Stimulated activated naive CD4-positive, alpha-beta T cell (primary cell): ENCODE measurements around the gene GNB2.
"Not testable (repeated sequence)": the region's sequence is repeated elsewhere in the genome, so short reads cannot be mapped to it uniquely, and the experiment has no call there.

Experiments used
- DNase-seq, 6 experiments: peaks; one replicate each; lab custom pipeline; 2025; lab: John Stamatoyannopoulos, UW

GNB2 gene

DNA sequence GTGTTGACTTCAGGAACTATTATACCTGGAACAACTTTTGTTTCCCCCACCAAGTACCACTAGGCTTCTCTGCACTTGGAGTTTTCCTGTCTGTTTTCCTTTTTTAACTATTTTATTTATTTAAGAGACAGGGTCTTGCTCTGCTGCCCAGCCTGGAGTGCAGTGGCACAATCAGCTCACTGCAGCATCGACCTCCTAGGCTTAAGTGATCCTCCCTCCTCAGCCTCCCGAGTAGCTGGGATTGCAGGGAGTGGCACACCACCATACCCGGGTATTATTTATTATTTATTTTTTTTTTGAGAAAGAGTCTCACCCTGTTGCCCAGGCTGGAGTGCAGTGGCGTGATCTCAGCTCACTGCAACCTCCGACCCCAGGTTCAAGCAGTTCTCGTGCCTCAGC, 22.6 kb downstream of the GNB2 start:
- no peak for DNase-seq

DNA sequence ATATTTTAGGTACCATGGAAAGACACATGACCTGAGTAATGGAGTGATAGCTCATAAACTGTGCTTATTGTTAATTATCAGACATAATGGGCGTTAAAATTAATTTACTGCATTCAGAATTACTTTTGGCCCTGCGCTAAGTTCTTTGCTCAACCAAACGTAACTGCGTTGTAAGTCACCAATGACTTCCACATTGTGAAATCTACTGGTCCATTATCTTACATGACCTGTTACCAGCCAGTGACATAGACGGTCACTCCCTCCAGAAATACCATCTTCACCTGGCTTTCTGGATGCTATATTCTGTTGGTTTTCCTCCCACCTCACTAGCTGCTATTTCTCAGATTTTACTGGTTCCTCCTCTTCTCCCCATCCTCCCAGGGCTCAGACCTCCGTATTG, 25.5 kb downstream of the GNB2 start:
- DNase-seq = no peak

DNA sequence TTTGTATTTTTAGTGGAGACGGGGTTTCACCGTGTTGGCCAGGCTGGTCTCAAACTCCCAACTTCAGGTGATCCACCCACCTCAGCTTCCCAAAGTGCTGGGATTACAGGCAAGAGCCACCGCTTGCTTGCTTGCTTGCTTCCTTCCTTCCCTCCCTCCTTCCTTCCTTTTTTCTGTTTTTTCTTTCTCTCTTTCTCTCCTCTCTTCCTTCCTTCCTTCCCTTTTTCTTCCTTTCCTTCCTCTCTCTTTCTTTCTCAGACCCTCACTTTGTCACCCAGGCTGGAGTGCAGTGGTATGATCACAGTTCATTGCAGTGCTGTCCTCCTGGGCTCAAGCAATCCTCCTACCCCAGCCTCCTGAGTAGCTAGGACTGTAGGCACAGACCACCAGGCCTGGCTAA, 27.5 kb downstream of the GNB2 start:
- DNase-seq = not testable (repeated sequence)

DNA sequence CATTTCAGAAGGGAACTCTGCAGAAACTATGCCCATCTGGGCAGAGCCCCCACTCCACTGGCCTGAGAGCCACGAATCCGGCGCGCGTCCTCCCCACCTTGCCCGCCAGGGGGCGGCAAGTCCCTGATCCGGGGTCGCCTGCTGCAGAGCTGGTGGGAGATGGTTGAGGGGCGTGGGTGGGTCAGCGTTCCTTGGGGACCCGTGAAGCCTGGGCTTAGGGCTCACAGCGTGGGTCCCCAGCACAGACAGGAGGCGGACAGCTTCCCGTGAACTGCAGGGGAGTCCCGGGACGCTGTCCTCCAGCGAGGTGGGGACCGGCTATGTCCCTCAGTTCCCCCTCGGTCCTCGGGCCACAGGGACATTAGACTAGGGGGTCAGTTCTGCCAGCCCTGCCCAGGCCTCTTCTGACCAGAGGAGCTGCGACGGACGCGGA, 31.8 kb downstream of the GNB2 start:
- peak; percentile 35 to 78 (median 67) for DNase-seq

DNA sequence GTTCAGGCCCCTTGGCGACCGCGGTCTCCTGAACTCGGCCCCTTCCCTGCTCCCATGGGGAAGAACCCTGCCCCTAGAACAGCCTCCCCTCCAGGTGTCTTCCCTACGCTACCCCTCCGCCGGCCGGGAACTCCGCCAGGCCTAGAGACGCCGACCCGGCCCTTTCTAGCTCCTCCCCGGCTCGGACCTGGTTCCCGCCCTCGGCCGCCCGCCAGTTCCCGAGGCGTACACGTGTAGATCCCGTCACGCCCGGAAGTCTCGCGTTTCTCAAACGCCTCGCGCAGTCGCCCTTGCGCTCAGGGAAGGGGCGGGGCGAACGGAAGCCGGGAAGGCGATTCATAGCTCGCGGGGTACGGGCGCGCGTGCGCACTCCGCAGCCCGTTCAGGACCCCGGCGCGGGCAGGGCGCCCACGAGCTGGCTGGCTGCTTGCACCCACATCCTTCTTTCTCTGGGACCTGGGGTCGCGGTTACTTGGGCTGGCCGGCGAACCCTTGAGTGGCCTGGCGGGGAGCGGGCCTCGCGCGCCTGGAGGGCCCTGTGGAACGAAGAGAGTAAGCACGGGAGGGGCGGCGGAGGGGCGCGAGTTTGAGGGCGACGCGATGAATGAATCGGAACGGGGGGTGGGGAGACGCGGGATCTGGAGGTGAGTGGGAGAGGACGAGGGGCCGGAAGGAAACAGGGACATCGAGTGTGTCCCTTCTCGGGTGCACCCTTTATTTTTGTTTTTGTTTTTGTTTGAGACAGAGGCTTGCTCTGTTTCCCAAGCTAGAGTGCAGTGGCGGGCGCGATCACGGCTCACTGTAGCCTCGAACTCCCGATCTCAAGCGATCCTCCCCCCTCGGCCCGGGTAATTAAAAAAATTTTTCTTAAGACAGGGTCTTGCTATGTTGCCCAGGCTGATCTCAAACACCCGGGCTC, 32.5 kb downstream of the GNB2 start, which contains the start of gene POP7:
Gene POP7 (plus strand): TSS at position 369 of the 919 bp plus-strand sequence. CDS start 710 bp downstream, outside the sequence.
- DNase-seq = peak; percentile 95 to 97 (median 97)

DNA sequence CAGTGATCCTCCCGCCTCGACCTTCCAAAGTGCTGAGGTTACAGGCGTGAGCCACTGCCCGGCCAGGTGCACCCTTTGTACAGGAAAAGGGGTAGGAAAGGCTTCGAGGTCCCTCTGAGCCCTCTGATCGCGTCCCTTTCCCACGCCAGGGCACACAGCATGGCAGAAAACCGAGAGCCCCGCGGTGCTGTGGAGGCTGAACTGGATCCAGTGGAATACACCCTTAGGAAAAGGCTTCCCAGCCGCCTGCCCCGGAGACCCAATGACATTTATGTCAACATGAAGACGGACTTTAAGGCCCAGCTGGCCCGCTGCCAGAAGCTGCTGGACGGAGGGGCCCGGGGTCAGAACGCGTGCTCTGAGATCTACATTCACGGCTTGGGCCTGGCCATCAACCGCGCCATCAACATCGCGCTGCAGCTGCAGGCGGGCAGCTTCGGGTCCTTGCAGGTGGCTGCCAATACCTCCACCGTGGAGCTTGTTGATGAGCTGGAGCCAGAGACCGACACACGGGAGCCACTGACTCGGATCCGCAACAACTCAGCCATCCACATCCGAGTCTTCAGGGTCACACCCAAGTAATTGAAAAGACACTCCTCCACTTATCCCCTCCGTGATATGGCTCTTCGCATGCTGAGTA, 33.3 kb downstream of the GNB2 start:
- DNase-seq = peak in 1 of 6 experiments; percentile 2

DNA sequence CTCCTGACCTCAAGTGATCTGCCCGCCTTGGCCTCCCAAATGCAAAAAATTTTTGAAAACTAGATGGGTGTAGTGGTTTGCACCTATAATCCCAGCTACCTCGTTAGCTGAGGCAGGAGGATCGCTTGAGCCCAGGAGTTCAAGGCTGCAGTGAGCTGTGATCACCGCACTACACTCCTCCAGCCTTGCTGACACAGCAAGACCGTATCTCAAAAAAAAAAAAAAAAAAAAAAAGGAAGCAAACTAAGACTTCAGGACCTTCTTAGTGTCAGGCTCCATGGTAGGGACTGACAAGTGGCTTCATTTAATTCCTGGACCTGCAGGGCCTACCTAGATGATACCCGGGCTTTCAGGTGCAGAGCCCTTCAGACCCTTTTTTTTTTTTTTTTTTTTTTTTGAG, 34.9 kb downstream of the GNB2 start:
- DNase-seq = no peak

DNA sequence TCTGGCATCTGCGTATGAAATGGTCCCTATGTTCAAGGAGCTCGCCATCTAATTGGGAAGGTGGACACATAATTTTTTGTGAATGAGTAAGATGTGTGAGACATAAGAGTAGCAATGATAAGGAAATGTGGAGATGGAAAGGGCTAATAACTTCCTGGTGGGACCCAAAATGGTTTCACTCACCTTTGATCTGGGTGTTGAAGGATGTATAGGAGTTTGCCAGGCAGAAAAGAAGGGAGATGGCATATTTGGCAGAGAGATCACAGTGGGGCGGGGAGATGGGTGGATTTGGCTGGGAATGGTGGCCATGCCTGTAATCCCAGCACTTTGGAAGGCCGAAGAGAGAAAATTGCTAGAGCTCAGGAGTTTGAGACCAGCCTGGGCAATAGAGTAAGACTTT, 36.9 kb downstream of the GNB2 start:
- DNase-seq = no peak

DNA sequence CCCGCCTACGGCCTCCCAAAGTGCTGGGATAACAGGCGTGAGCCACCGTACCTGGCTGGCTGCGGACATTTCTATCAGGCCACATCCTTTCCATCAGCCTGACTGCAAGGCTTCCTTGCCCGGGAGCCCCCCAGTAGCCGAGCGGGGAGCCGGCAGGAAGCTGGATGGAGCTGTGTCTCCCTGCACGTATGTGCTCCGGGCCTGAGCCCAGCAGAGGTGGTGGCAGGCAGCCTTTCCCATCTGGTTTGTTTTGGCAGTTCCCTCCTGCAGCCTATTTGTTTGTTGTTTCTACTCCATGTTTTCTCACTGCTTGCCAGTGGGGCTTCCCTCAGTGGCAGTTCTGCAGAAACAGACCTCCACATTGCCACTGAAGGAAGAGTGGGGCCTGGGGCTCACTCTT, 37.8 kb downstream of the GNB2 start:
- no peak for DNase-seq

DNA sequence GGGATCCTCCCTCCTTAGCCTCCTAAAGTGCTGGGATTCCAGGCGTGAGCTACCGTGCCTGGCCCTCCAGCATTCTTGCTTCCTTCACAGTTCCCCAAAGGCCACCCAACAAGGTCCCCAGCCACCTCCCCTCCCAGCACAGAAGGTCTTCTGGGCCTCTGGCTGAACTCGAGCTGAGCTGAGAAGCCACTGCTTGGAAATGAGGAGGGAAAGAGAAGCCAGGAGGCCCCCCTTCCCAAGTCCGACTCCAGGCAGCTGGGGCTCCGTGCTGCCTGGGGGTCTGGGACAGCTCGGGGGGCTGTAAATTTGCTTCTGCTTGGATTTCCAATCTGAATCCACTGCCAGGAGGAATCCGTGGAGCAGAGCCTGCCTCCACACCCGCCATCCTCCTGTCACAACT, 41.2 kb downstream of the GNB2 start:
- DNase-seq = no peak

DNA sequence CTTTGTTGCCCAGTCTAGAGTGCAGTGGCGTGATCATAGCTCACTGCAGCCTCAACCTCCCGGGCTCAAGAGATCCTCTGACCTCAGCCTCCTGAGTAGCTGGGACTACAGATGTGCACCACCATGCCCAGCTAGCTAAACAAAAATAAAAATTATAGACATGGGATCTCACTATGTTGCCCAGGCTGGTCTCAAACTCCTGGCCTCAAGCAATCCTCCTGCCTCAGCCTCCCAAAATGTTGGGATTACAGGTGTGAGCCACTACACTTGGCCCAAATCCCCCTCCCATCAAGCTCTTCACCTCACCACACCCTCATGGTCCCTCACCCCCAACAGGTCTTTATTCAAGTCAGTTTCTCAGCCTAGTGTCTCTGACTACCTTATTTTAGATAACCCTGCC, 43.5 kb downstream of the GNB2 start:
- not testable (repeated sequence) for DNase-seq

DNA sequence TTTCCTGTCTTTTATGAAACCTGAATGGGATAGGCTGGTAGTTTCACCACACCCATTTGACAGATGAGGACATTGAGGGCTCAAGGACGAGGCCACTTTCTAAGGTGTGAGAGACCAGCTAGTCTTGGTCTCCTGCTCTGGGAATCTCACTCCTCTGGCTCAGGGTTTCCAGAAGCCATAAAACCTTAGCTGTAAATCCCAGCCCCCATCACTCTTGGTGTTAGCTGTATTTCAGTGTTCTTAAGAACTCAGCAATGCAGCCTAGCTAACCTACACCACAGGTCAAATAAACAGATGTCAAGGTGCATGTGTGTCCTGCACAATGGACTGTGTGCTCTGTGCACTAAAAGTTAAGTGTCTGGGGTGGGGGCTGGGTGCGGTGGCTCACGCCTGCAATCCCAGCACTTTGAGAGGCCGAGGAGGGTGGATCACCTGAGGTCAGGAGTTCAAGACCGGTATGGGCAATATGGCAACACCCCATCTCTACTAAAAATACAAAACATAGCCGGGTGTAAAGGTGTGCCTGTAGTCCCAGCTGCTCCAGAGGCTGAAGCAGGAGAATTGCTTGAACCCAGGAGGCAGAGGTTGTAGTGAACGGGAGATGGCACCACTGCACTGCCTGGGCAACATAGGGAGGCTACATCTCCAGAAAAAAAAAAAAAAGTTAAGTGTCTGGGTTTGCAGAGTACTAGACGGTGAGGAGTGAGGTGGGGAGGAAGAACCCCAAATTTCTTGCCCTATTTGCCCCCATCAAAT, 46.2 kb downstream of the GNB2 start:
- no peak for DNase-seq

DNA sequence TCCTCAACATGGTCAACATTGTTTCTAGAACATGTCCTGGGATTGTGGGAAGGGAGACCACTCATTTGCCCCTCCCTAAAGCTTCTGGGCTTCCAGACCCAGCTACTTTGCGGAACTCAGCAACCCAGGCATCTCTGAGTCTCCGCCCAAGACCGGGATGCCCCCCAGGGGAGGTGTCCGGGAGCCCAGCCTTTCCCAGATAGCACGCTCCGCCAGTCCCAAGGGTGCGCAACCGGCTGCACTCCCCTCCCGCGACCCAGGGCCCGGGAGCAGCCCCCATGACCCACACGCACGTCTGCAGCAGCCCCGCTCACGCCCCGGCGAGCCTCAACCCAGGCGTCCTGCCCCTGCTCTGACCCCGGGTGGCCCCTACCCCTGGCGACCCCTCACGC, 46.7 kb downstream of the GNB2 start, which contains the start of gene EPO:
Gene EPO (plus strand): TSS at position 190 of the 392 bp plus-strand sequence. CDS start 513 bp downstream, outside the sequence.
- DNase-seq = no peak

DNA sequence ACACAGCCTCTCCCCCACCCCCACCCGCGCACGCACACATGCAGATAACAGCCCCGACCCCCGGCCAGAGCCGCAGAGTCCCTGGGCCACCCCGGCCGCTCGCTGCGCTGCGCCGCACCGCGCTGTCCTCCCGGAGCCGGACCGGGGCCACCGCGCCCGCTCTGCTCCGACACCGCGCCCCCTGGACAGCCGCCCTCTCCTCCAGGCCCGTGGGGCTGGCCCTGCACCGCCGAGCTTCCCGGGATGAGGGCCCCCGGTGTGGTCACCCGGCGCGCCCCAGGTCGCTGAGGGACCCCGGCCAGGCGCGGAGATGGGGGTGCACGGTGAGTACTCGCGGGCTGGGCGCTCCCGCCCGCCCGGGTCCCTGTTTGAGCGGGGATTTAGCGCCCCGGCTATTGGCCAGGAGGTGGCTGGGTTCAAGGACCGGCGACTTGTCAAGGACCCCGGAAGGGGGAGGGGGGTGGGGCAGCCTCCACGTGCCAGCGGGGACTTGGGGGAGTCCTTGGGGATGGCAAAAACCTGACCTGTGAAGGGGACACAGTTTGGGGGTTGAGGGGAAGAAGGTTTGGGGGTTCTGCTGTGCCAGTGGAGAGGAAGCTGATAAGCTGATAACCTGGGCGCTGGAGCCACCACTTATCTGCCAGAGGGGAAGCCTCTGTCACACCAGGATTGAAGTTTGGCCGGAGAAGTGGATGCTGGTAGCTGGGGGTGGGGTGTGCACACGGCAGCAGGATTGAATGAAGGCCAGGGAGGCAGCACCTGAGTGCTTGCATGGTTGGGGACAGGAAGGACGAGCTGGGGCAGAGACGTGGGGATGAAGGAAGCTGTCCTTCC, 47.3 kb downstream of the GNB2 start:
- no peak for DNase-seq

DNA sequence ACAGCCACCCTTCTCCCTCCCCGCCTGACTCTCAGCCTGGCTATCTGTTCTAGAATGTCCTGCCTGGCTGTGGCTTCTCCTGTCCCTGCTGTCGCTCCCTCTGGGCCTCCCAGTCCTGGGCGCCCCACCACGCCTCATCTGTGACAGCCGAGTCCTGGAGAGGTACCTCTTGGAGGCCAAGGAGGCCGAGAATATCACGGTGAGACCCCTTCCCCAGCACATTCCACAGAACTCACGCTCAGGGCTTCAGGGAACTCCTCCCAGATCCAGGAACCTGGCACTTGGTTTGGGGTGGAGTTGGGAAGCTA, 47.9 kb downstream of the GNB2 start:
- DNase-seq = no peak

DNA sequence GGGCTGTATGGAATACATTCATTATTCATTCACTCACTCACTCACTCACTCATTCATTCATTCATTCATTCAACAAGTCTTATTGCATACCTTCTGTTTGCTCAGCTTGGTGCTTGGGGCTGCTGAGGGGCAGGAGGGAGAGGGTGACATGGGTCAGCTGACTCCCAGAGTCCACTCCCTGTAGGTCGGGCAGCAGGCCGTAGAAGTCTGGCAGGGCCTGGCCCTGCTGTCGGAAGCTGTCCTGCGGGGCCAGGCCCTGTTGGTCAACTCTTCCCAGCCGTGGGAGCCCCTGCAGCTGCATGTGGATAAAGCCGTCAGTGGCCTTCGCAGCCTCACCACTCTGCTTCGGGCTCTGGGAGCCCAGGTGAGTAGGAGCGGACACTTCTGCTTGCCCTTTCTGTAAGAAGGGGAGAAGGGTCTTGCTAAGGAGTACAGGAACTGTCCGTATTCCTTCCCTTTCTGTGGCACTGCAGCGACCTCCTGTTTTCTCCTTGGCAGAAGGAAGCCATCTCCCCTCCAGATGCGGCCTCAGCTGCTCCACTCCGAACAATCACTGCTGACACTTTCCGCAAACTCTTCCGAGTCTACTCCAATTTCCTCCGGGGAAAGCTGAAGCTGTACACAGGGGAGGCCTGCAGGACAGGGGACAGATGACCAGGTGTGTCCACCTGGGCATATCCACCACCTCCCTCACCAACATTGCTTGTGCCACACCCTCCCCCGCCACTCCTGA, 49.1 kb downstream of the GNB2 start:
- DNase-seq = no peak

DNA sequence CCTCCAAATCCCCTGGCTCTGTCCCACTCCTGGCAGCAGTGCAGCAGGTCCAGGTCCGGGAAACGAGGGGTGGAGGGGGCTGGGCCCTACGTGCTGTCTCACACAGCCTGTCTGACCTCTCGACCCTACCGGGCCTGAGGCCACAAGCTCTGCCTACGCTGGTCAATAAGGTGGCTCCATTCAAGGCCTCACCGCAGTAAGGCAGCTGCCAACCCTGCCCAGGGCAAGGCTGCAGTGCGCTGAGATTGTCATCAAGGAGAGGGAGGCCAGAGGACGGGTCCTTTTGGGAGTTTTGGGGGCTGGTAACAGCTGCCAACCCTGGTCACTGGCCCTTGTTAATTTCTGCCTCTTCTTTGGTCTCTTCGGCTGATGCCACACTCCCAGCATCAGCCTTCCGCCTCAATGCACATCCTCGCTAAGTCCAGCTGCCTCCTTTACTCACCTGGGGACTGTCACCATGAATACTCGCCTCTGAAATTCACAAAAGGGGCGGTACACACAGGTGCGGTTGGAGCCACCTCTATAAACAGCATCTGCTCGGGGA, 50.3 kb downstream of the GNB2 start:
- no peak for DNase-seq

DNA sequence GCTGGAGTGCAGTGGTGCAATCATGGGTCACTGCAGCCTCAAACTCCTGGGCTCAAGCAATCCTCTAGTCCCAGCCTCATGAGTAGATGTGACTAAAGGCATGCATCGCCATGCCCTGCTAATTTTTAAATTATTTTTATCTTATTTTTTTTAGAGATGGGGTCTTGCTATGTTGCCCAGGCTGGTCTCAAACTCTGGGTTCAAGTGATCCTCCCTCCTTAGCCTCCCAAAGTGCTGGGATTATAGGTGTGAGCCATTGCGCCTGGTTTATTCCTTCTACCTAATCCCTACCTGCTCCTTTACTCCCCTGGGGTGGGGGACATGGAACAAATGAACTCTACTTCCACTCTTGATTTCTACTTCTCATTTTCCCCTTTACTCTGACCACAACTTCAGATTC, 50.8 kb downstream of the GNB2 start:
- not testable (repeated sequence) for DNase-seq

DNA sequence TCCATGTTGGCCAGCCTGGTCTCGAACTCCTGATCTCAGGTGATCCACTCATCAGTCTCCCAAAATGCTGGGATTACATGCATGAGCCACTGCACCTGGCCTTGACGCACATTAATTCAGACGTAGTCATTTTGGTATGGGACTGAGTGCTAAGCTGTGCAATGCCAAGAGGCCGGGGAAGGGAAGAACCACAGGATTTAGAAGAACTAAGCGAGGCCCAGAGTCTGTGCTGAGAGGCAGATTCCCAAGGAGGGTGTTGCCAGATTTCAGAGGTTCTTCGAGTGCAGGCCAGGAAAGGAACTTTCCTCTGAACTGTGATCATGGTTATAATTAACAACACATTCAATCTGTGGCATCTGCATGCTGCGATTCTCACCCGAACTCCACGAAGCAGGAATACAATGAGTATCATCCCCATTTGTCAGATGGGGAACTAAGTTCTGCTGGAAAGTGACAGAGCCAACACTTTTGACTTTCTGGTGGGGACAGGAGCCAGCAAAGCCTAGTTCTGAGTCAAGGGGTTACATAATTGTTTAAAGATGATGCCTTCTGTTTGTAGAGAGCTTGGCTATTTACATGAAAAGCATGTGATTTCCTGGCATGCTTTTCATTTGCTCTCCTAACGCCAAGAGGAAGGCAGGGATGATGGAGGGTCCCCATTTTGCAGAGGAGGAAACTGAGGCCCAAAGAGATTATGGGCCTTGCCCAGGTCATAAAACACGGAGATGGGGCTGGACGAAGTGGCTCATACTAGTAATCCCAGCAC, 53.6 kb downstream of the GNB2 start:
- no peak for DNase-seq

DNA sequence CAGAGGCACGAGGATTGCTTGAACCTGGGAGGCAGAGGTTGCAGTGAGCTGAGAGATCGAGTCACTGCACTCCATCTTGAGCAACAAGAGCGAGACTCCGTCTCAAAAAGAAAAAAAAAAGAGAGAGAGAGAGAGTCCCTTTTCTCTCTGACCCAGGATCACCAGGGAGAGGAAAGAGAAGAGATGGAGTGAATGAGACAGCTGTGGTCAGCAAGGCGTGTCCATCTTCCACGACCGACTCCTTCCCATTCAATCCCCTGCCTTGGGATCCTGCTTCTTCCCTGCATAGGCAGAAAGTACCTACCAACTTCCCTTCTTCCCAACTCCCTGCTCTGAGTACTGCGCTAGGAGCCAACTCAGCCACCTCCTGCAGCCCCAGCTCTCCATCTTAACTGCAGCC, 54.7 kb downstream of the GNB2 start:
- no peak for DNase-seq
